Stimulated activated naive CD8-positive, alpha-beta T cell treated with anti-CD3 and anti-CD28 coated beads, Interleukin-15, Interleukin-2, amounts not matched to agents 100 U/mL and 50 U/mL, for 24 hours (primary cell): ENCODE data around the gene PPM1F.

Experiments used
- ATAC-seq: fragments of 150-1000 bp; cut with Tn5 transposase; one replicate; pipeline ENCODE4 v1.10.0; 2021
- DNase-seq: peaks from one replicate; pipeline ENCODE4 v3.0.0; 2021

Gene PPM1F, protein sequence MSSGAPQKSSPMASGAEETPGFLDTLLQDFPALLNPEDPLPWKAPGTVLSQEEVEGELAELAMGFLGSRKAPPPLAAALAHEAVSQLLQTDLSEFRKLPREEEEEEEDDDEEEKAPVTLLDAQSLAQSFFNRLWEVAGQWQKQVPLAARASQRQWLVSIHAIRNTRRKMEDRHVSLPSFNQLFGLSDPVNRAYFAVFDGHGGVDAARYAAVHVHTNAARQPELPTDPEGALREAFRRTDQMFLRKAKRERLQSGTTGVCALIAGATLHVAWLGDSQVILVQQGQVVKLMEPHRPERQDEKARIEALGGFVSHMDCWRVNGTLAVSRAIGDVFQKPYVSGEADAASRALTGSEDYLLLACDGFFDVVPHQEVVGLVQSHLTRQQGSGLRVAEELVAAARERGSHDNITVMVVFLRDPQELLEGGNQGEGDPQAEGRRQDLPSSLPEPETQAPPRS

DNA sequence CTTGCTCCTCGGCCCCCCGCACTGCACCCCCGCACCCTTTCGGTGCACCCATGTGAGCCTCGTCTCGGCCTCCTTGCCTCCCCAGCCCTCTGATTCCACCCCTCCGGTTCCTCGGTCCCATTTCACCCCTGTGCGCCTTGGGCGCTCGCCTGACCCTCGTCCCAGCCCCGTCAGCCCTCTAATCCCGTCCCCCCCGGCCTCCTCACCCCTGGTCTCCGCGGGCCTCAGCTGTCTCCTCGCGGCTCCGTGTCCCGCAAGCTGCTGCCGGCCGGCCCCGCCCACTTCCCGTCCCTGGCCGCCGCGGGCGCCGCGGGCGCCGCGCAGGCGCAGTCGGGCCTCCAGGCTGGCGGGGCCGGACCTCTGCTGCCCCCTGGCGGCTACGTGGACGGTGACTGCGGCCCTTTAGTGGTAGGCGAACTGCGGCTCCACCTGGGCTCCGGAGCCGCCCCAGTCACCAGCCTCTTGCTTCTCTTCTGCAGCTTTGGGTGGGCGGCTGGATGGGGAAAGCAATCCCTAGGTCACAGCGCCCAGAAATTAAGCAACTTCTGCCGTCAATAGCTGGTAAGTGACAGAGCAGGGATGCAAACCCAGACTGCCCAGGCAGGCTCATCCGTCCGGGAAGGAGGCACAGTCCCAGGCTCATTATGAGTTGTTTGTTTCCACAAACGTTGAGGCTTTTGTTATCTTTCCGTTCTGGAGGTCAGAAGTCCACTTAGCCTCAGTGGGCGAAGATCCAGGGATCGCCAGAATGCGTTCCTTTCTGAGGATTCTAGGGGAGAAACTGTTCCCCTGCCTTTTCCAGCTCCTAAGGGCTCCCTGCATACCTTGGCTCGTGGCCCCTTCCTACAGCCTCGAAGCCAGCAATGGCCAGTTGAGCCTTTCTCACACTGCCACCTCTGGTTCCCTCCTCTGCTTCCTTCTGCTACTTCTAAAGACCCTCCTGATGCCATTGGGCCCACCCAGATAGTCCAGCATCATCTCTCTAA is at the start of gene PPM1F:
Gene PPM1F, minus strand, starts transcription at position 263 of the 986 bp plus-strand sequence. CDS start 6,800 bp downstream, outside the sequence.
- ATAC-seq = peak; percentile 80

DNA sequence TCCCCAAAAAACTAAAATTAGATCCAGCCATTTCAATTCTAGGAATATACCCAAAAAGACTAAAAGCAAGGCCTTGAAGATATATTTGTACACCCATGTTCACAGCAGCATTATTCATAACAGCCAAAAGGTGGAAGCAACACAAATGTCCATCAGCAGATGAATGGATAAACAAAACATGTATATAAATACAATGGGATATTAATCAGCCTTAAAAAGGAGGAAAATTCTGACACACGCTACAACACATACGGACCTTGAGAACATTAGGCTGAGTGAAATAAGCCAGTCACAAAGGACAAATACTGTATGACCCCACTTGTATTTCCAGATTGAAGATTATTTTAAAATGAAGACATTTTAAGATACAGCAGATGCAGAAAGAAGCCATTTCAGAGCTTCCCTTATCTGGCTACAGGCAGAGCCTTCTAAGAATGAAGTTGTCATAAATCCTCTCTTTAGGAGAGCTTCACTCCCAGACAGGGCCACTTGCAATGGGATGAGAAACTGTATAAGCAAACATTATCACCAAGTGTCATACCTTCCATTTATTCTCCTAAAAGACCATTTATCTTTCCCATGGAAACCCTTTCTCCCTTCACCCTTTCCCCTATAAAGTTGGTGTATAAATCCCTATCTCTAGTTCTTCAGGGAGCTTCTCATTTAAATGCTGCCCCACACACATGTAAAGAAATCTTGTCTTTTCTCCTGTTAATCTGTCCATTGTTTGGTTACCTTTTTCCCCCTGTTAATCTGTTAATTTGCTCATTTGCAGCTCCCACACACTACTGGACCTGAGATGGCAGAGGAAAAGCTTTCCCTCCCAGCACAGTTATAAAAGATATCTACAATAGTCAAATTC is 49.2 kb upstream of the PPM1F start:
- DNase-seq (no peak), ATAC-seq (no peak)

More for the DNA sequence above, at the start of gene PPM1F:
- peak; percentile 94 for DNase-seq

DNA sequence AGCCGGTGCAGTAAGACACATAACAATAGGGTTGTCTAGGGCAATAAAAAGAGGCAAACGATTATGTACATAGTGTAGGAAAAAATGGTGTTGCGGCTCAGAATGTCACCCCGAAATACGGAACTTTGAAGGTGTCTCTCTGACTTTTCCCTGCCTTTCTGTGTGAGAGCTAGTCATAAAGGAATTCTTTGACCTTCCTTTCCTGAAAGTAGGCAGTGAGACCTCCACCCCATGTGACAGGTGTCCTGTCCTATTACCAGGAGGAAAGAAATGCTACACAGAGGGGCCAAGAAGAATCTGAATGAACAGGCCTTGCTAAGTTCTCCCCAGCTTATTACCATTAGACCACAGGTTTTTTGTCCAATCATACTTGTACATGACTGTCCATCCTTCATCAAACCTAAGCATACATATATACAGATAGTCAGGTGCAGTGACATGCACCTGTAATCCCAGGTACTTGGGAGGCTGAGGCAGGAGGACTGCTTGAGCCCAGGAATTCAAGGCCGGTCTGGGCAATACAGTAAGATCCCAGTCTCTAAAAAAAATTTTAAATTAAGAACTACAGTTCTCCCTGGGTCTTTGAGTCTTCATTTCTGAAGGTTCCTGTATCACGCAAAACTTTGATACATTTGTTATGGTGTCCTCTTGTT is 46.1 kb upstream of the PPM1F start:
- no peak for ATAC-seq
- no peak for DNase-seq

DNA sequence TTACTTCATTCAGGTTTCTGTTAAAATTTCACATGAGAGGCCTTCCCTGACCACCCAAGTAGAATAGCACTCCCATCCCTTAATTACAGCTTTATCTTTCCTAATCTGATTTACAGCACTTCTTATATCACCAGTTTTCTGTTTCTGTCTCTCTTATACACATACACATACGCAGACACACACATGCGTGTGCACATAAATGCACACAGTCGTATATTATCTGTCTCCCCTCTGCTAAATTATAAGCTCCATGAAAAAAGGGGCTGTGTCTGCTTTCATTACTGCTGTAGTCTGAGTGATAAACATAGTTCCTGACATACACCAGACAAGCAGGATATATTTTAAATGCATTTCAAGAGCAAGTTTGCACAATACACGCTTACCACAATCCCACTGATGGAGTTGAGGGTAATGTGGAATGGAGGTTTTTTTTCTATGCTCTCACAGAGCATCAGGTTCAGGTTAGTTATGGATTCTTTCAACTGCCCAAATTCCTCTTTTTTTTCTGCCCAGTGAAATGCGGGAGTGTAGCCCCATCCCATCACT is 43.6 kb upstream of the PPM1F start:
- DNase-seq = no peak
- ATAC-seq = no peak

DNA sequence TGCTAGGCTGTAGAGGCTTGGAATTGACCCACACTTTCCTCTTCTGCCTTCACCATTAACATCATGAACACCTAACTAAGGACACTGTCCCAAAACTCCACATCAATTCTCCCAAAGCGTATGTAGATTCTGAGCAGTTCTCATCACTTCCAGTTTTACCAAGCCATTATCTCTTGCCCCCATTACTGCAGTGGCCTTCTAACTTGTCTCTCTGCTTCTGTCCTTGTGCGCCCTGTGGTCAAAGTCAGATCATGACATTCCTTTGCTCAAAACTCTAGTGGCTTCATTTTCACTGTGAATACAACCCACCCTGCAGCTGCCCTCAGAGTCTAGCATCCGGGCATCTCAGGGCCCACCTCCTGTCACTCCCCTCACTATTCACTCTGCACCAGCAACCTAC is 43.0 kb upstream of the PPM1F start:
- ATAC-seq (no peak), DNase-seq (no peak)

DNA sequence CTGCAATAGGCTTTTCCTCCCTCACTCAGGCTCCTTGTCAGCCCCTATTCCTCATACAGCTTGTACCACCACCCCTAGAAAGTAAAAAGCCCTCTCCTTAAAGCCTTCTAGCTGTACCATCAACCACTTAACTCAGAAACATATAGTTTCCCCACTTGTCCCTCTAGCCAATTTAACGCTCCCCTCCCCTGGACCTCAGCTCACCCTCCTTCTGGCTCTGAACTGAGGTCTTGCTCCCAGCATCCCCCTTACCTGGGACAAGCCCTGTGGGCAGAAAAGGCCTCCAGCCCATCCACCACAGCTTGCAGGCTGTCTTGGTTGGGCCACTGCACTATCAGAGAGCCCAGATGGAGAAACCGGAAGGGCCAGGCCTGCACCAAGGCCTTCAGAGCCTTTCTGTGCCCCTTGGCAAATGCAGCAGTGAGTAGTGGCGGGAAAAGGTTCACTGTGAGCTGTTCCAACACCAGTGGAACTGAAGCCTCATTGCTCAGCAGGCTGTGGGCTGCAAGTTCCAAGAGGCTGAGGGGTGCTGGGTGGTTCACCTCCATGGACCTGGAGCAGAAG is 42.3 kb upstream of the PPM1F start:
- DNase-seq (no peak), ATAC-seq (no peak)

DNA sequence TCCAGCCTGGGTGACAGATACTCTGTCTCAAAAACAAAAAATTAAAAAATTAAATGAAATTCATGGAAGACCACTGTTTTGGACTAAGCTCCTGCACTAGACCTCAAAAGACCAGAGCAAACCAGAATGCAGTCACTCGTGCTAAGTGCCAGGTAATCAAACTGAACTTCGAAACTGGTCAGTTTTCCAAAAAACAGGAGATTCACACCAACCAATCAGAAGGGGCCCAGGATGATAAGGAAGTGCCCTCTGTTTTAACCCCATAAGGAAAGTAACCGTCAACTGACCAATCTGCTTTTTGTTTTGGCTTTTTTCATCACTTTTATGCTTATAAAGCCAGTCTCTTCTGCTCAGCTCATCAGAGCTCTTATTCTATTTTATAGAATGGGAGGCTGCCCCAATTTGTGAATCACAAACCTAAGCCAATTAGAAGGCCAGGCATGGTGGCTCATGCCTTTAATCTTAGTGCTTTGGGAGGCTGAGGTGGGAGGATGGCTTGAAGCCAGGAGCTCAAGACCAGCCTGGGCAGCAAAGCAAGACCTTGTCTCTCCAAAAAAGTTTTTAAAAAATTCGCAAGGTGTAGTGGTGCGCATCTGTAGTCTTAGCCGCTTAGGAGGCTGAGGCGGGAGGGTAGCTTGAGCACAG is 40.1 kb upstream of the PPM1F start:
- DNase-seq = no peak
- ATAC-seq = no peak

DNA sequence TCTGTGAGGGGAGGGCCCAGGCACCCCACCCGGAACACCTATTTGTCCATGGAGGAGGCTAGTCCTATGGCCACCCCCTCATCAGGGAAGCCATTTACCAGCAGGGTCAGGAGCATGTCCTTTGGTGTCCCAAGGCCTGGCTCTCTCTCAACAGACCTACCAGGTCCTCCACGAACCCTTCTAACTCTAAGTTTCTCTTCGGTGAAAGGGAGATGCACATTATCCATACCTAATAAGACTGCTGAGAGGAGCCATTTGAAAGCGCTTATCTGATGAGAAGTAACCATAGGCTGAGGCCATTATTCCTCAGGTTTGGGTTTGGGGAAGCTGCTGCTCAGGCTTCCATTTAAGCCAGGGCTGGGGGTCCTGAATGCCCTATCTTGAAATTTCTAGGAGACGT is 39.1 kb upstream of the PPM1F start:
- ATAC-seq (no peak), DNase-seq (no peak)

DNA sequence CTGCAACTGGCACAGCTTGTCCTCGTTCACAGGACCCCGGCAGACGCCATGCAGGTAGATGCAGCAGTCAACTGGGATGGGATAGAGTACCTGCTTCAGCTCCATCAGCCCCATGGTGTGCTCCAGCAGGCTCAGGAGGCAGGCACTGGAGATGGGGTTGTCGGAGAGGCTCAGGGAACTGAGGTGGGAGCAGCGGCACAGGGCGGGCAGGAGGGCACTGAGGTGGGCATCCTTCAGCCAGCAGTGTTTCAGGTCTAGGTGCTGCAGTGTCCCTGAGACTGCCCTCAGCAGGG is 38.6 kb upstream of the PPM1F start:
- DNase-seq (no peak), ATAC-seq (no peak)

DNA sequence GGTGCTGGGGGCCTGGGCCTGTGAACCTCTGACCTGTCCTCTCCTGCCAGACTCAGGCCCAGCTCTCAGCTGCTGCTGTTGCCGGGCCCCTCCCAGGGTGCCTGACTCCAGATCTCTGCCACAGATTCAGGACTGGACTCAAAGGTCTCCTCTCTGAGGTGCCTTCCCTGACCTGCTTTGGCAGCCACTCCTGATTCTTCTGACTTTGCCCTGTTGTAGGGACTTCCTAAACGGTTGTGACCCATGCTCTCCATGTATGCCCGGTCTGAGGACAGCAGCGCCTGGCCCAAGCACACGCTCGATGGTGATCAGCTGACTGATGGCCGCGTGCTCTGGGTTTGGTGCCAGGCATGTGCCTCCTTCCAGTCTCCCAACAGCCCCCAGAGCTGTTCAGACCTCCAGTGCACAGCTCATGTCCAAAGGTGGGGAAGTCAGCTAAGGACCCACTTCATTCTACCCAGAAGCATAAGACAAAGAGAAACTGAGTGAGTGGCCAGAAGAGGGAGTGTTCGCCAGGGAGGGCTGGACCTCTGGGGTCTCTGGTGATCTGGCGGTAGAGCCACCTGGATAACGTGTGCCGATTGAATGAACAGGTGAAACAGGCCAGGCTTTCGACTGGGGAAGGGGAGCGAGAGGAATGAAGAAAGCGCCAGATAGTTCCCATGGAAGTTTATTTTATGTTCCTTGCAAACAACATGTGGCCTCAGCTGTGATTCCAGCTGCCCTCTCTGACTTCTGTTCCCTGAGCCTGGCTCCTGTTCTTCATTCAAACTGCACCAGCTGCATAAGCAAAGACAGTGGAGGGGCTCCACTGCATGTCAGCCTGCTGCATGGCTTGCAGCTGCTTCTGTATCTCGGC is 38.0 kb upstream of the PPM1F start:
- DNase-seq = no peak
- no peak for ATAC-seq

DNA sequence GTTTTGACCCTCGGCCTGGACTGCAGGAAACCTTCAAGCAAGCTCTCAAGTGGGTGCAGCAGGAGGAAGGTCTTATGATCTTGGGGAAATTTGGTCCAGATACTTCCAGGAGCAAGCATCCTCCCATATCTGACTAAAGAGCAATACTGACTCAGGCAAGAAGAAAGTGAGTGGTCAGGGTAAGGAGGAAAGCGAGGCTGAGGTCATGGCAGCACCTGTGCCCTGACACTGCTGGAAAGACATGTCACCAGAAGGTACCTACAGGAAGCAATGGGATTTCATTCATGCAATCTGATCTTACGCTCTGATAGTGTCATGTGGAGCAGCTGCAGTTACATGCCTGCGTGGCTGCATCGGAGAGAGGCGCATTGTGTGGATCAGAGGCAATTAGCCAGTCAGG is 36.4 kb upstream of the PPM1F start:
- DNase-seq (no peak), ATAC-seq (no peak)

DNA sequence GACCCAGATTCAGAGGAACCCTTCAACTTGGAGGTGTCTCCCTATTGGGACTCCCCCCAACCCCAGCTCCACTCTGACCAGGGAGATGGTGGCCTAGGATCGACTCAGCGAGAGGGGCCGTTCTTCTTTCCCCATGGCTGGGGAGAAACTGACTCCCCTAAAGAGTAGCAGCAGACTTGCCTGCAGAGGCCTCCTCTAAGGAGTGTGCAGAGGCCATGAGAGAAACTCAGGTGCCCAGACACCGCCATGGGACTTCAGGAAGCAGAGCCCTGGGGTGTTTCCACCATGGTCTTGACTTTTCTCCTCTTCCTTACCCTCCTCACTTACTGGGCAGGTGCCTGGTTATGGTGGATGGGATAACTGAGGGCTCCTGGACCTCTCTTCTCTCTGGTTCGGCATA is 32.6 kb upstream of the PPM1F start:
- no peak for DNase-seq
- no peak for ATAC-seq

DNA sequence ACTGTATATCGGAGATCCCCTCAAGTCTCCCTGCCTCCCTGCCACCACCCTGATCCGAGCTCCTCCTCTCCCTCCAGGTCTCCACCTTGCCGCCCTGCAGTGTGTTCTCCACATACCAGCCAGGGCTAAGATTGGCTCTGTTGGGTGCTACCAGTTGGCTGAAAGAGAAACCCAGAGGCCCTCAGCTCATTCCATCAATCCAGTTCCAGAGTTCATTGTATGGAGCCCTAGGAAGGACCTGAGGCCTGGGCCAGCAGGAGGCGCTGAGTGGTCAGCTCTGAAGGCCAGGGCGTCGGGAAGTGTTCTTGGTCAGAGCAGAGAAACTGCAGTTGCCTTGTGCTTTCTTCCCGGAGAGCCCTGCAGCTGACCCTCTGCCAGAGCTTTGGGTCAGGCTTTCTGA is 32.1 kb upstream of the PPM1F start:
- no peak for ATAC-seq
- DNase-seq = no peak

DNA sequence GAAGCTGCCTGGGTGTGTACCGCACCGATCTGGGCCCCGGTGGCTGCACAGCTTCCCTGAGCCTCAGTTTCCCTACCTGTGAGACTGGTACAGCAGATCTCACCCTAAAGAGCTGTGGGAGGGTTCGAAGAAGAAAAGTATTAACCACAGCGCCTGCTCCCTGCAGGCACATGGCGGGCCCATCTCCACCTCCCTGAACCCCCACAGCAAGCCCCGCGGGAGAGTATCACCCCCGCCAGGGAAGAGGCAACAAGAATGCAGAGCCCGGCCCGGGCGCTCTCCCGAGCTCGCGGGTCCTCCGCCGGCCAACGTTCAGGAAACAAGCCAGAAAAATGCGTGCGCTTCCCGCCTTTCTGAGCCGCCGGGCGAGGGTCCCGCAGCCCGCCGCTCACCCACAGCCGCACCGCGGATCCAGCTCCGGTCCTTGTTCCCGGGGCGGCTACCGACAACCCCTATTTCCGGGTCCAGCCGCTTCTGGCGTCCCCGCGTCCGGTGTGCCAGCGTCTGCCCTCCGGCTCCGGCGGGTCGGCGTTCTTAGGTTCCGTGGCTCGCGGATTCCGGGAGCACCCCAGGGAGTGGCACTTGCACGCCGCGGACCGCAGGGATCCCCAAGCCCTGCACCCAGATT is 29.8 kb upstream of the PPM1F start, which contains the start of gene TOP3B:
Gene TOP3B, minus strand, starts transcription at position 450 of the 628 bp plus-strand sequence. CDS start 7,078 bp downstream, outside the sequence.
- ATAC-seq (peak; percentile 93), DNase-seq (peak; percentile 90)

DNA sequence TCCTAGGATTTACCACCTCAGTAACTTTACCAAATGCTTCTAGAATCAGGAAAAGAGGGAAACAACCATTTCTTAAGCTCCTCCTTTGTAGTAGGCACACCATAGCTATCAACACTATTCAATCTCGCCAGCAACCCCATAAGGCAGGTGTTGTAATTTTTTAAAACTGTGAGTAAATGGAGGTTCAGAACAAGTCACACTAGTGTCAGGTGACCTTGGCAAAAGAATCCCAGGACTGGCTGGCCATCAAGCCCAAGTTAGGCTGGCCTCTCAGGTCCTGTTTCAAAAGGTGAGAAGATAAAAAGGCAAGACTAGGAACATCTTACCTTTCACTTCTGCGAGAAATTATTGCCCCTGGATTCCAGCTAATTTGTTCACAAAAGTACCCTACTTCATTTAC is 29.2 kb upstream of the PPM1F start:
- ATAC-seq (no peak), DNase-seq (no peak)

DNA sequence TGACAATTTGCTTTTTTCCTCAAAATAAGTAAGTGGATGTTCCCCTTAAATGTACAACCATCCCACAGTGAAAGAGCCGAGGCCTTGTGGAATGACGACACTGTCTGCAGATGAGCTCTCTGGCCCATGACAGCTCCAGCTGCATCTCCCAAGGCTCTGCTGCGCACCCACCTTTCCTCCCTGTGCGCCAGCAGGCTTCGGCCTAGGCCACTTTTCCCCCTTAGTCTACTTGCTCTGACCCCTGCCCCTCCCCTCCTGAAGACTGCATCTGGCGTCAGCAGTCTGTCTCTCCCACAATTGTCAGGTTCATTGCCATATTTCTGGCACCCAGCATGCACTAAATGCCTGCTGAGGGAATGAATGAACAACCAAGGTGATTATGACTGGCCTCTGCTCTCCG is 27.9 kb upstream of the PPM1F start:
- no peak for ATAC-seq
- DNase-seq = no peak

DNA sequence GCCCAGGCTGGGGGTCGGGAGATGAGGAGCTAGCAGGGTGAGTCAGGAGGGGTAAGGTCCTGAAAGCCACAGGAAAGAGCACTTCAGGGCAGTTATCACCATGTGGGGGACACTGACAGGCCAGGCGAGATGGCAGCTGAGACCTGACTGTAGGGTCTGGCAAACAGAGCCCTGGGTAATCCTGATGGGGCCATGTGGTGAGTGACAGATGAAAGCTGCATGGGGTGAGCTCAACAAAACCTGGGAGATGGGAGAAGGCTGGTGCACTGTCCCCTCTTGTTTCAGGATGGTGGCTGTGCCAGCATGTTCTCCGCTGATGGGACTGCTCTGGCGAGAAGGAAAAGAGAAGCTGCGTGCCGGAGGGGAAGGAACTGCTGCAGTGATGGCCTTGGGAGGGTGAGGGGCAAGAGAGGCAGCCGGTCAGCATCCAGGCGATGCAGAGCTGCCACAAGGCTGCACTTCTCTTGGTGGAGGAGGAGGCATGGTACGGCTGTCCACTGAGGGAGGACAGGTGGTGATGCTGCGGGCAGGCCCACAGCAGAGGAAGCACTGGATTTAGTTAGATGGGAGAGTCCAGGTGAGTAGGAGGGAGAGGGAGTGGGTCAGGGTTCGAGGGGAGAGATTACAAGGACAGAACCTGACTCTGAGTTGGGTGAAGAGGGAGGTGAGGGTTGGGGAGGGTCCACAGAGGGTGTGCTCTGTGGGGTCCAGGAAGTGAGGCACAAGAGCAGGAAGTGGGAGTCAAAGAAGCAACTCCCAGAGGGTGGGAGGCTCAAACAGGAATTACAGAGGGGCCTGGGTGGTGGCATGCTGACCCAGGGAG is 26.1 kb upstream of the PPM1F start:
- no peak for DNase-seq
- ATAC-seq = no peak

DNA sequence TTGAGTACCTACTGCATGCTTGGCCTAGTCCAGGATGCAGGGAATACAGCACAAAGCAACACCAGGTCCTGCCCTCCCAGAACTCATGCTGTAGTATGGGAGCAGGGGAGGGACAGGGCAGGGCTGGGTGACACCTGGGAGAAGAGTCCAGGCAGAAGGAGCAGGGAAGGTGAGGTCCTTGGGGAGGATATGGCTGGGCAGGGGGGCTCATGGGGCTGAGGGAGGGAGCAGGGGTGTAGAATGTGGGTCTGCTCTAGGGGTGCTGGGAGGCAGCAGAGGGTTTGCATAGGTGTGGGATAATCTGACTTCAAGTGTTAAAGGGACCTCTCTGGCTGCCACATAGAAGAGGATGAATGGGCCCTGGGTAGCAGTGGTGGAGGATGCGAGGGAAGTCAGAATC is 25.2 kb upstream of the PPM1F start:
- ATAC-seq (no peak), DNase-seq (no peak)
